ENCODE results near the gene PLCB1.

- no peak for TF ChIP-seq CTCF (IDR thresholded peaks at IDR 0.05; ENCODE audit: borderline replicate concordance, extremely low read depth, low read length, poor library complexity, severe bottlenecking)
- TF ChIP-seq EZH2 (IDR thresholded peaks at IDR 0.05; ENCODE audit: borderline replicate concordance, low read depth, low read length, severe bottlenecking) = no peak
Observed at GRCh38 chr20:8714206-8714605, 582.1 kb downstream of the PLCB1 start.
